ENCODE measurements around the gene SYNE2. TPM values are rescaled to one million over a fixed set of nuclear protein-coding genes. Genes with fewer than 3 reads are reported as not detected.

SYNE2 gene
- total and polyA plus RNA-seq, 2 donors (not counting 3 experiments of a cell fraction or from before 2014, with no cell fraction given): 16.0 to 53.7 TPM

GRCh38 chr14:63901434-63902085 is 48.8 kb downstream of the SYNE2 start:
- no TSS peak for BruUV-seq (replicated peaks)
- H3K4me2 ChIP-seq (ENCODE audit: insufficient read depth, low read length): no peak overlapping the region
- ChIA-PET CTCF (interaction anchor here (0.7 to 1.2 kb wide), 4 partner anchors 8 to 421 kb away, joined by 3 to 5 read pairs (median 3); no protein-coding TSS in a partner anchor), POLR2A (no interaction called here)
- dilution Hi-C loops (cut with MboI; ENCODE audit: extremely low pct_ligation_motif_present, low sequenced_read_pairs) (no loop called here), intact Hi-C loops (cut with micrococcal nuclease) (no loop called here)
- H3K9me1 ChIP-seq (replicated peaks; ENCODE audit: control insufficient read depth, extremely low read depth, insufficient read depth, low read length): no peaks in the 10 kb centered on the region
- H3K9ac ChIP-seq (replicated peaks; ENCODE audit: extremely low read depth, insufficient read depth, low read length): no peak overlapping the region
- H2AFZ ChIP-seq (ENCODE audit: low read depth, low read length): no peak overlapping the region
- FAIRE-seq: no peak
- H3K4me3 ChIP-seq (replicated peaks in 1 of 3; ENCODE audit: insufficient read depth in 1 of 3, low read depth in 1 of 3, low read length in 3 of 3): no peak overlapping the region
- no peaks in the 10 kb centered on the region for H3K27me3 ChIP-seq (ENCODE audit: control insufficient read depth in 2 of 2, insufficient read depth in 2 of 2, low read length in 2 of 2)
- H3K27ac ChIP-seq (ENCODE audit: insufficient read depth, low read depth, low read length): no peak overlapping the region
- H3K4me1 ChIP-seq (ENCODE audit: control insufficient read depth, extremely low read depth, insufficient read depth, low read length): peaks cover 8% of the 10 kb centered on the region
- H3K9me3 ChIP-seq (replicated peaks; ENCODE audit: control insufficient read depth, insufficient read depth, low read length): no peaks in the 10 kb centered on the region
- no peak for TF ChIP-seq POLR2AphosphoS5 (IDR thresholded peaks at IDR 0.05; ENCODE audit: insufficient read depth, low read depth, low read length)
- TF ChIP-seq, protein P1, sequence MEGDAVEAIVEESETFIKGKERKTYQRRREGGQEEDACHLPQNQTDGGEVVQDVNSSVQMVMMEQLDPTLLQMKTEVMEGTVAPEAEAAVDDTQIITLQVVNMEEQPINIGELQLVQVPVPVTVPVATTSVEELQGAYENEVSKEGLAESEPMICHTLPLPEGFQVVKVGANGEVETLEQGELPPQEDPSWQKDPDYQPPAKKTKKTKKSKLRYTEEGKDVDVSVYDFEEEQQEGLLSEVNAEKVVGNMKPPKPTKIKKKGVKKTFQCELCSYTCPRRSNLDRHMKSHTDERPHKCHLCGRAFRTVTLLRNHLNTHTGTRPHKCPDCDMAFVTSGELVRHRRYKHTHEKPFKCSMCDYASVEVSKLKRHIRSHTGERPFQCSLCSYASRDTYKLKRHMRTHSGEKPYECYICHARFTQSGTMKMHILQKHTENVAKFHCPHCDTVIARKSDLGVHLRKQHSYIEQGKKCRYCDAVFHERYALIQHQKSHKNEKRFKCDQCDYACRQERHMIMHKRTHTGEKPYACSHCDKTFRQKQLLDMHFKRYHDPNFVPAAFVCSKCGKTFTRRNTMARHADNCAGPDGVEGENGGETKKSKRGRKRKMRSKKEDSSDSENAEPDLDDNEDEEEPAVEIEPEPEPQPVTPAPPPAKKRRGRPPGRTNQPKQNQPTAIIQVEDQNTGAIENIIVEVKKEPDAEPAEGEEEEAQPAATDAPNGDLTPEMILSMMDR (IDR thresholded peaks at IDR 0.05; ENCODE audit: extremely low read depth in 1 of 2, insufficient read depth in 1 of 2, low read depth in 1 of 2, low read length in 2 of 2): no peak
- TF ChIP-seq POLR2A (IDR thresholded peaks at IDR 0.05; ENCODE audit: low read depth, low read length): no peak
- TF ChIP-seq JUN (IDR thresholded peaks at IDR 0.05; ENCODE audit: borderline replicate concordance, insufficient read depth, insufficient read length, low read depth): no peak
- TF ChIP-seq MAX (IDR thresholded peaks at IDR 0.05; ENCODE audit: insufficient read depth, insufficient read length): no peak
- no peak for TF ChIP-seq GATA2 (IDR thresholded peaks at IDR 0.05; ENCODE audit: insufficient read depth, insufficient read length, low read depth, low read length)
- no peak for TF ChIP-seq MYC (IDR thresholded peaks at IDR 0.05; ENCODE audit: low read depth, low read length)
- no peak for TF ChIP-seq EZH2 (IDR thresholded peaks at IDR 0.05; ENCODE audit: borderline replicate concordance, low read depth, low read length, severe bottlenecking)
- no peak for TF ChIP-seq FOS (IDR thresholded peaks at IDR 0.05; ENCODE audit: borderline replicate concordance, insufficient read depth, low read length)
- DNase-seq (ENCODE audit: low read depth, low spot score): no peak
- no peaks in the 10 kb centered on the region for H3K36me3 ChIP-seq (ENCODE audit: control insufficient read depth in 2 of 2, extremely low read depth in 1 of 2, insufficient read depth in 2 of 2, low read length in 2 of 2)
- H4K20me1 ChIP-seq (replicated peaks; ENCODE audit: control insufficient read depth, extremely low read depth, insufficient read depth, low read length): no peaks in the 10 kb centered on the region
- no peaks in the 10 kb centered on the region for H3K79me2 ChIP-seq (ENCODE audit: control insufficient read depth, insufficient read depth, low read length)

Measured in endothelial cell of umbilical vein (primary cell).